ENCODE data around the gene SLMAP.
A peak's percentile ranks its signal among the peaks of the same experiment; 100 is the strongest.

- TF ChIP-seq POLR2A (IDR thresholded peaks at IDR 0.05; ENCODE audit: low read depth) (no peak), CTCF (IDR thresholded peaks at IDR 0.05) (no peak), POLR2AphosphoS5 (IDR thresholded peaks at IDR 0.05) (peak in 1 of 2 donors; percentile 16)
Measured at GRCh38 chr3:57752307-57752706, 3.8 kb upstream of the SLMAP start.

All from esophagus muscularis mucosa (tissue), 3 donors.